Measurements from ENCODE around the gene PTCSC3. TPM values are rescaled to one million over a fixed set of nuclear protein-coding genes. Genes with fewer than 3 reads are reported as not detected.

PTCSC3 gene
- total and polyA plus RNA-seq, 10 of the 15 experiments (the other 5 are each of a cell fraction or from before 2014, with no cell fraction given) = not detected

DNA sequence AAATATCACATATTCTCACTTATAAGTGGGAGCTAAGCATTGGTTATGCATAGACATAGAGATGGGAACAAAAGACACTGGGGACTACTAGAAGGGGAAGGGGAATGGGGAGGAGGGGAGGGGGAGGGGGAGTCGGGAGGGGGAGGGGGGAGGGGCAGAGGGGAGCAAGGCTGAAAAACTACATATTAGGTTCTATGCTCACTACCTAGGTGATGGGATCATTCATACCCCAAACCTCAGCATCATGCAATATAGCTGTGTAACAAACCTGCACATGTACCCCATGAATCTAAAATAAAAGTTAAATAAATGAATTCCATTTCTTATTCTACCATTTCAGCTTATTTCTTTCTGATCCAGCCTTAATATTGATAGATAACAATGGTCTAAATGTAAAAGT is 21.9 kb upstream of the PTCSC3 start:
- Histone ChIP-seq H3K9ac (ENCODE audit: control insufficient read depth, insufficient read depth, low read length) (no peak overlapping the region), H3K4me1 (ENCODE audit: control insufficient read depth, insufficient read depth, low read length) (no peaks in the 10 kb centered on the region), H3K79me2 (ENCODE audit: control insufficient read depth, insufficient read depth, low read length) (no peaks in the 10 kb centered on the region), H3K4me3 (no peak overlapping the region), H2AFZ (ENCODE audit: control insufficient read depth, low read depth, low read length) (no peak overlapping the region), H3K36me3 (ENCODE audit: control insufficient read depth in 2 of 2, insufficient read depth in 2 of 2, low read length in 1 of 2) (no peaks in the 10 kb centered on the region), H3K4me2 (ENCODE audit: control insufficient read depth, insufficient read depth) (no peak overlapping the region), H3K27me3 (replicated peaks in 1 of 2; ENCODE audit: control insufficient read depth in 2 of 2, insufficient read depth in 2 of 2, low read length in 1 of 2) (no peaks in the 10 kb centered on the region), H3K27ac (ENCODE audit: control insufficient read depth, insufficient read depth) (no peak overlapping the region), H4K20me1 (ENCODE audit: control insufficient read depth, insufficient read depth) (no peaks in the 10 kb centered on the region), H3K9me3 (replicated peaks; ENCODE audit: control insufficient read depth, insufficient read depth, low read length) (no peaks in the 10 kb centered on the region)
- ATAC-seq (no peak), DNase-seq (ENCODE audit: low read depth, low spot score) (no peak), FAIRE-seq (no peak)
- no CpG with 5 or more reads among the region's 1 CpG for WGBS (ENCODE audit: insufficient coverage, insufficient replicate concordance, low lambda C conversion rate, missing lambda C conversion rate)
- RAD21 ChIA-PET (ENCODE audit: unreplicated experiment) = no interaction called here
- POLR2A ChIA-PET = no interaction called here
- SMC1A ChIA-PET (ENCODE audit: uncharacterized antibody, unreplicated experiment) = no interaction called here
- no TSS peak for BruUV-seq (replicated peaks)
- CTCF ChIA-PET = interaction anchor here (0.6 to 1.1 kb wide), 2 partner anchors 24 to 949 kb away, joined by 3 read pairs; no protein-coding TSS in a partner anchor
- in situ Hi-C loops (cut with MboI) = no loop called here
- intact Hi-C loops (cut with micrococcal nuclease; ENCODE audit: unreplicated experiment) = no loop called here
- TF ChIP-seq POLR2AphosphoS5 (IDR thresholded peaks at IDR 0.05; ENCODE audit: low read length) (no peak), NR2C2 (IDR thresholded peaks at IDR 0.05; ENCODE audit: borderline replicate concordance, control insufficient read depth, insufficient read length, low read depth) (no peak), TAF1 (IDR thresholded peaks at IDR 0.05; ENCODE audit: borderline replicate concordance, low read depth, low read length) (no peak), YY1 (IDR thresholded peaks at IDR 0.05; ENCODE audit: low read depth, low read length) (no peak), SPI1 (IDR thresholded peaks at IDR 0.05; ENCODE audit: borderline replicate concordance, insufficient read depth, low read depth, low read length) (no peak), EGR1 (IDR thresholded peaks at IDR 0.05; ENCODE audit: borderline replicate concordance in 1 of 2, low read depth in 2 of 2, low read length in 2 of 2) (no peak), ESRRA (IDR thresholded peaks at IDR 0.05; ENCODE audit: low read length) (no peak), FOXM1 (IDR thresholded peaks at IDR 0.05; ENCODE audit: low read depth, low read length) (no peak), SP1 (IDR thresholded peaks at IDR 0.05; ENCODE audit: low read depth, low read length) (no peak)
- TF ChIP-seq, protein P1, sequence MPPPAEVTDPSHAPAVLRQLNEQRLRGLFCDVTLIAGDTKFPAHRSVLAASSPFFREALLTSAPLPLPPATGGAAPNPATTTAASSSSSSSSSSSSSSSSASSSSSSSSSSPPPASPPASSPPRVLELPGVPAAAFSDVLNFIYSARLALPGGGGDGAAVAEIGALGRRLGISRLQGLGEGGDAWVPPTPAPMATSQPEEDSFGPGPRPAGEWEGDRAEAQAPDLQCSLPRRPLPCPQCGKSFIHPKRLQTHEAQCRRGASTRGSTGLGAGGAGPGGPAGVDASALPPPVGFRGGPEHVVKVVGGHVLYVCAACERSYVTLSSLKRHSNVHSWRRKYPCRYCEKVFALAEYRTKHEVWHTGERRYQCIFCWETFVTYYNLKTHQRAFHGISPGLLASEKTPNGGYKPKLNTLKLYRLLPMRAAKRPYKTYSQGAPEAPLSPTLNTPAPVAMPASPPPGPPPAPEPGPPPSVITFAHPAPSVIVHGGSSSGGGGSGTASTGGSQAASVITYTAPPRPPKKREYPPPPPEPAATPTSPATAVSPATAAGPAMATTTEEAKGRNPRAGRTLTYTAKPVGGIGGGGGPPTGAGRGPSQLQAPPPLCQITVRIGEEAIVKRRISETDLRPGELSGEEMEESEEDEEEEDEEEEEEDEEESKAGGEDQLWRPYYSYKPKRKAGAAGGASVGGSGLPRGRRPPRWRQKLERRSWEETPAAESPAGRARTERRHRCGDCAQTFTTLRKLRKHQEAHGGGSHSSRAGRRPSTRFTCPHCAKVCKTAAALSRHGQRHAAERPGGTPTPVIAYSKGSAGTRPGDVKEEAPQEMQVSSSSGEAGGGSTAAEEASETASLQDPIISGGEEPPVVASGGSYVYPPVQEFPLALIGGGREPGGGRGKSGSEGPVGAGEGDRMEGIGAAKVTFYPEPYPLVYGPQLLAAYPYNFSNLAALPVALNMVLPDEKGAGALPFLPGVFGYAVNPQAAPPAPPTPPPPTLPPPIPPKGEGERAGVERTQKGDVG (CRISPR knock-in tag; IDR thresholded peaks at IDR 0.05) = no peak
- TF ChIP-seq, protein P2, sequence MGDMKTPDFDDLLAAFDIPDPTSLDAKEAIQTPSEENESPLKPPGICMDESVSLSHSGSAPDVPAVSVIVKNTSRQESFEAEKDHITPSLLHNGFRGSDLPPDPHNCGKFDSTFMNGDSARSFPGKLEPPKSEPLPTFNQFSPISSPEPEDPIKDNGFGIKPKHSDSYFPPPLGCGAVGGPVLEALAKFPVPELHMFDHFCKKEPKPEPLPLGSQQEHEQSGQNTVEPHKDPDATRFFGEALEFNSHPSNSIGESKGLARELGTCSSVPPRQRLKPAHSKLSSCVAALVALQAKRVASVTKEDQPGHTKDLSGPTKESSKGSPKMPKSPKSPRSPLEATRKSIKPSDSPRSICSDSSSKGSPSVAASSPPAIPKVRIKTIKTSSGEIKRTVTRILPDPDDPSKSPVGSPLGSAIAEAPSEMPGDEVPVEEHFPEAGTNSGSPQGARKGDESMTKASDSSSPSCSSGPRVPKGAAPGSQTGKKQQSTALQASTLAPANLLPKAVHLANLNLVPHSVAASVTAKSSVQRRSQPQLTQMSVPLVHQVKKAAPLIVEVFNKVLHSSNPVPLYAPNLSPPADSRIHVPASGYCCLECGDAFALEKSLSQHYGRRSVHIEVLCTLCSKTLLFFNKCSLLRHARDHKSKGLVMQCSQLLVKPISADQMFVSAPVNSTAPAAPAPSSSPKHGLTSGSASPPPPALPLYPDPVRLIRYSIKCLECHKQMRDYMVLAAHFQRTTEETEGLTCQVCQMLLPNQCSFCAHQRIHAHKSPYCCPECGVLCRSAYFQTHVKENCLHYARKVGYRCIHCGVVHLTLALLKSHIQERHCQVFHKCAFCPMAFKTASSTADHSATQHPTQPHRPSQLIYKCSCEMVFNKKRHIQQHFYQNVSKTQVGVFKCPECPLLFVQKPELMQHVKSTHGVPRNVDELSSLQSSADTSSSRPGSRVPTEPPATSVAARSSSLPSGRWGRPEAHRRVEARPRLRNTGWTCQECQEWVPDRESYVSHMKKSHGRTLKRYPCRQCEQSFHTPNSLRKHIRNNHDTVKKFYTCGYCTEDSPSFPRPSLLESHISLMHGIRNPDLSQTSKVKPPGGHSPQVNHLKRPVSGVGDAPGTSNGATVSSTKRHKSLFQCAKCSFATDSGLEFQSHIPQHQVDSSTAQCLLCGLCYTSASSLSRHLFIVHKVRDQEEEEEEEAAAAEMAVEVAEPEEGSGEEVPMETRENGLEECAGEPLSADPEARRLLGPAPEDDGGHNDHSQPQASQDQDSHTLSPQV (IDR thresholded peaks at IDR 0.05) = no peak
- TF ChIP-seq, protein P3, sequence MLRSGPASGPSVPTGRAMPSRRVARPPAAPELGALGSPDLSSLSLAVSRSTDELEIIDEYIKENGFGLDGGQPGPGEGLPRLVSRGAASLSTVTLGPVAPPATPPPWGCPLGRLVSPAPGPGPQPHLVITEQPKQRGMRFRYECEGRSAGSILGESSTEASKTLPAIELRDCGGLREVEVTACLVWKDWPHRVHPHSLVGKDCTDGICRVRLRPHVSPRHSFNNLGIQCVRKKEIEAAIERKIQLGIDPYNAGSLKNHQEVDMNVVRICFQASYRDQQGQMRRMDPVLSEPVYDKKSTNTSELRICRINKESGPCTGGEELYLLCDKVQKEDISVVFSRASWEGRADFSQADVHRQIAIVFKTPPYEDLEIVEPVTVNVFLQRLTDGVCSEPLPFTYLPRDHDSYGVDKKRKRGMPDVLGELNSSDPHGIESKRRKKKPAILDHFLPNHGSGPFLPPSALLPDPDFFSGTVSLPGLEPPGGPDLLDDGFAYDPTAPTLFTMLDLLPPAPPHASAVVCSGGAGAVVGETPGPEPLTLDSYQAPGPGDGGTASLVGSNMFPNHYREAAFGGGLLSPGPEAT (IDR thresholded peaks at IDR 0.05; ENCODE audit: low read depth) = no peak
- TF ChIP-seq, protein P4, sequence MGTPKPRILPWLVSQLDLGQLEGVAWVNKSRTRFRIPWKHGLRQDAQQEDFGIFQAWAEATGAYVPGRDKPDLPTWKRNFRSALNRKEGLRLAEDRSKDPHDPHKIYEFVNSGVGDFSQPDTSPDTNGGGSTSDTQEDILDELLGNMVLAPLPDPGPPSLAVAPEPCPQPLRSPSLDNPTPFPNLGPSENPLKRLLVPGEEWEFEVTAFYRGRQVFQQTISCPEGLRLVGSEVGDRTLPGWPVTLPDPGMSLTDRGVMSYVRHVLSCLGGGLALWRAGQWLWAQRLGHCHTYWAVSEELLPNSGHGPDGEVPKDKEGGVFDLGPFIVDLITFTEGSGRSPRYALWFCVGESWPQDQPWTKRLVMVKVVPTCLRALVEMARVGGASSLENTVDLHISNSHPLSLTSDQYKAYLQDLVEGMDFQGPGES (IDR thresholded peaks at IDR 0.05) = no peak
